SK-N-SH treated with all-trans-retinoic acid at 6 μM for 48 hours (cell line): ENCODE results near the gene LYPLA2.

Source experiments
- BACH2 ChIP-seq: fragments of 250-450 bp; sonication (Bioruptor Pico); IDR thresholded peaks from 2 replicates; pipeline ENCODE4 v1.9.0; 2021; ENCODE audit warnings: mild to moderate bottlenecking, borderline replicate concordance
- ISL1 ChIP-seq: fragments of 250-450 bp; sonication (Bioruptor Pico); IDR thresholded peaks from 2 replicates; pipeline ENCODE4 v2.1.2; 2022; ENCODE audit warnings: mild to moderate bottlenecking, moderate library complexity
- OSR1 ChIP-seq: fragments of 250-450 bp; sonication (Bioruptor Pico); IDR thresholded peaks from 2 replicates; pipeline ENCODE4 v1.8.0; 2022; ENCODE audit warnings: moderate library complexity, mild to moderate bottlenecking, inconsistent platforms
- PPARA ChIP-seq: fragments of 250-450 bp; sonication (Bioruptor Pico); IDR thresholded peaks from 2 replicates; pipeline ENCODE4 v1.5.0; 2020; ENCODE audit warnings: mild to moderate bottlenecking, borderline replicate concordance
- RARB ChIP-seq: fragments of 250-450 bp; sonication (Bioruptor Pico); IDR thresholded peaks from 2 replicates; pipeline ENCODE4 v1.8.0; 2021; ENCODE audit warnings: mild to moderate bottlenecking, moderate library complexity
- SNAI2 ChIP-seq: fragments of 250-450 bp; sonication (Bioruptor Pico); IDR thresholded peaks from 2 replicates; pipeline ENCODE4 v1.5.0; 2020; ENCODE audit warnings: mild to moderate bottlenecking, moderate library complexity
- ZC3H10 ChIP-seq: fragments of 250-450 bp; sonication (Bioruptor Pico); IDR thresholded peaks from 2 replicates; pipeline ENCODE4 v1.5.1; 2021; ENCODE audit warnings: mild to moderate bottlenecking, moderate library complexity
- ZFP30 ChIP-seq: fragments of 450-650 bp; formaldehyde crosslinking; IDR thresholded peaks from 2 replicates; pipeline ENCODE4 v1.5.0; 2022; ENCODE audit warnings: mild to moderate bottlenecking, moderate library complexity
- ZNF565 ChIP-seq: fragments of 450-650 bp; formaldehyde crosslinking; conservative IDR thresholded peaks from 2 replicates; pipeline ENCODE4 v1.5.0; 2020; ENCODE audit warnings: low read depth, mild to moderate bottlenecking, moderate library complexity
- ZNF70 ChIP-seq: fragments of 450-650 bp; formaldehyde crosslinking; IDR thresholded peaks from 2 replicates; pipeline ENCODE4 v1.5.0; 2020; ENCODE audit warnings: mild to moderate bottlenecking, moderate library complexity
- TF ChIP-seq, protein P1 (sequence below): fragments of 250-450 bp; sonication (Bioruptor Pico); IDR thresholded peaks from 2 replicates; pipeline ENCODE4 v1.8.0; 2020; ENCODE audit warnings: mild to moderate bottlenecking, moderate library complexity, borderline replicate concordance
- TF ChIP-seq, protein P2 (sequence below): fragments of 250-450 bp; sonication (Bioruptor Pico); IDR thresholded peaks from 2 replicates; pipeline ENCODE4 v1.5.1; 2020; ENCODE audit warnings: low read depth, mild to moderate bottlenecking, moderate library complexity
- TF ChIP-seq, protein P3 (sequence below): fragments of 250-450 bp; sonication (Bioruptor Pico); IDR thresholded peaks from 2 replicates; pipeline ENCODE4 v1.5.1; 2021; ENCODE audit warnings: mild to moderate bottlenecking, moderate library complexity
- TF ChIP-seq, protein P4 (sequence below): fragments of 250-450 bp; sonication (Bioruptor Pico); IDR thresholded peaks from 2 replicates; pipeline ENCODE4 v1.5.0; 2020; ENCODE audit warnings: mild to moderate bottlenecking, moderate library complexity

DNA sequence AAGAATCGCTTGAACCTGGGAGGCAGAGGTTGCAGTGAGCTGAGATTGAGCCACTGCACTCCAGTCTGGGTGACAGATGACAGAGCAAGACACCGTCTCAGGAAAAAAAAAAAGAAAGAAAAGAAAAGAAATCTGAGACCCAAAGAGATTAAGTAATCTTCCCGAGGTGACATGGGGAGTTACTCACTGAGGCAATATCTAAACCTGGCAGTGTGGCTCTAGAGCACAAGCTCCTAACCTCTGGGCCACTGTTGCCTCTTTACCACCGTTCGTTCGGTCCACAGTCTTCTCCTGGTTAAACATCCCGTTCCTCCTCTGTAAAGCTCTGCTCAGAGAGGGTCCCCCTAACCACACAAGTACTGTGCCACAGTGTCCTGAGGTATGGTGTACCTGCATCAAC is 32.8 kb downstream of the LYPLA2 start:
- TF ChIP-seq RARB (CRISPR knock-in tag) (no peak), BACH2 (CRISPR knock-in tag) (no peak), OSR1 (CRISPR knock-in tag) (no peak), PPARA (CRISPR knock-in tag) (no peak), SNAI2 (CRISPR knock-in tag) (no peak), ZFP30 (CRISPR knock-in tag) (no peak), ZNF565 (CRISPR knock-in tag) (no peak), ISL1 (CRISPR knock-in tag) (no peak), ZC3H10 (no peak), ZNF70 (no peak)
- TF ChIP-seq, protein P1, sequence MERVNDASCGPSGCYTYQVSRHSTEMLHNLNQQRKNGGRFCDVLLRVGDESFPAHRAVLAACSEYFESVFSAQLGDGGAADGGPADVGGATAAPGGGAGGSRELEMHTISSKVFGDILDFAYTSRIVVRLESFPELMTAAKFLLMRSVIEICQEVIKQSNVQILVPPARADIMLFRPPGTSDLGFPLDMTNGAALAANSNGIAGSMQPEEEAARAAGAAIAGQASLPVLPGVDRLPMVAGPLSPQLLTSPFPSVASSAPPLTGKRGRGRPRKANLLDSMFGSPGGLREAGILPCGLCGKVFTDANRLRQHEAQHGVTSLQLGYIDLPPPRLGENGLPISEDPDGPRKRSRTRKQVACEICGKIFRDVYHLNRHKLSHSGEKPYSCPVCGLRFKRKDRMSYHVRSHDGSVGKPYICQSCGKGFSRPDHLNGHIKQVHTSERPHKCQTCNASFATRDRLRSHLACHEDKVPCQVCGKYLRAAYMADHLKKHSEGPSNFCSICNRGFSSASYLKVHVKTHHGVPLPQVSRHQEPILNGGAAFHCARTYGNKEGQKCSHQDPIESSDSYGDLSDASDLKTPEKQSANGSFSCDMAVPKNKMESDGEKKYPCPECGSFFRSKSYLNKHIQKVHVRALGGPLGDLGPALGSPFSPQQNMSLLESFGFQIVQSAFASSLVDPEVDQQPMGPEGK (CRISPR knock-in tag), result no peak
- TF ChIP-seq, protein P2, sequence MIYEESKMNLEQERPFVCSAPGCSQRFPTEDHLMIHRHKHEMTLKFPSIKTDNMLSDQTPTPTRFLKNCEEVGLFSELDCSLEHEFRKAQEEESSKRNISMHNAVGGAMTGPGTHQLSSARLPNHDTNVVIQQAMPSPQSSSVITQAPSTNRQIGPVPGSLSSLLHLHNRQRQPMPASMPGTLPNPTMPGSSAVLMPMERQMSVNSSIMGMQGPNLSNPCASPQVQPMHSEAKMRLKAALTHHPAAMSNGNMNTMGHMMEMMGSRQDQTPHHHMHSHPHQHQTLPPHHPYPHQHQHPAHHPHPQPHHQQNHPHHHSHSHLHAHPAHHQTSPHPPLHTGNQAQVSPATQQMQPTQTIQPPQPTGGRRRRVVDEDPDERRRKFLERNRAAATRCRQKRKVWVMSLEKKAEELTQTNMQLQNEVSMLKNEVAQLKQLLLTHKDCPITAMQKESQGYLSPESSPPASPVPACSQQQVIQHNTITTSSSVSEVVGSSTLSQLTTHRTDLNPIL (CRISPR knock-in tag), result no peak
- TF ChIP-seq, protein P3, sequence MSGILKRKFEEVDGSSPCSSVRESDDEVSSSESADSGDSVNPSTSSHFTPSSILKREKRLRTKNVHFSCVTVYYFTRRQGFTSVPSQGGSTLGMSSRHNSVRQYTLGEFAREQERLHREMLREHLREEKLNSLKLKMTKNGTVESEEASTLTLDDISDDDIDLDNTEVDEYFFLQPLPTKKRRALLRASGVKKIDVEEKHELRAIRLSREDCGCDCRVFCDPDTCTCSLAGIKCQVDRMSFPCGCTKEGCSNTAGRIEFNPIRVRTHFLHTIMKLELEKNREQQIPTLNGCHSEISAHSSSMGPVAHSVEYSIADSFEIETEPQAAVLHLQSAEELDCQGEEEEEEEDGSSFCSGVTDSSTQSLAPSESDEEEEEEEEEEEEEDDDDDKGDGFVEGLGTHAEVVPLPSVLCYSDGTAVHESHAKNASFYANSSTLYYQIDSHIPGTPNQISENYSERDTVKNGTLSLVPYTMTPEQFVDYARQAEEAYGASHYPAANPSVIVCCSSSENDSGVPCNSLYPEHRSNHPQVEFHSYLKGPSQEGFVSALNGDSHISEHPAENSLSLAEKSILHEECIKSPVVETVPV (CRISPR knock-in tag), result no peak
- TF ChIP-seq, protein P4, sequence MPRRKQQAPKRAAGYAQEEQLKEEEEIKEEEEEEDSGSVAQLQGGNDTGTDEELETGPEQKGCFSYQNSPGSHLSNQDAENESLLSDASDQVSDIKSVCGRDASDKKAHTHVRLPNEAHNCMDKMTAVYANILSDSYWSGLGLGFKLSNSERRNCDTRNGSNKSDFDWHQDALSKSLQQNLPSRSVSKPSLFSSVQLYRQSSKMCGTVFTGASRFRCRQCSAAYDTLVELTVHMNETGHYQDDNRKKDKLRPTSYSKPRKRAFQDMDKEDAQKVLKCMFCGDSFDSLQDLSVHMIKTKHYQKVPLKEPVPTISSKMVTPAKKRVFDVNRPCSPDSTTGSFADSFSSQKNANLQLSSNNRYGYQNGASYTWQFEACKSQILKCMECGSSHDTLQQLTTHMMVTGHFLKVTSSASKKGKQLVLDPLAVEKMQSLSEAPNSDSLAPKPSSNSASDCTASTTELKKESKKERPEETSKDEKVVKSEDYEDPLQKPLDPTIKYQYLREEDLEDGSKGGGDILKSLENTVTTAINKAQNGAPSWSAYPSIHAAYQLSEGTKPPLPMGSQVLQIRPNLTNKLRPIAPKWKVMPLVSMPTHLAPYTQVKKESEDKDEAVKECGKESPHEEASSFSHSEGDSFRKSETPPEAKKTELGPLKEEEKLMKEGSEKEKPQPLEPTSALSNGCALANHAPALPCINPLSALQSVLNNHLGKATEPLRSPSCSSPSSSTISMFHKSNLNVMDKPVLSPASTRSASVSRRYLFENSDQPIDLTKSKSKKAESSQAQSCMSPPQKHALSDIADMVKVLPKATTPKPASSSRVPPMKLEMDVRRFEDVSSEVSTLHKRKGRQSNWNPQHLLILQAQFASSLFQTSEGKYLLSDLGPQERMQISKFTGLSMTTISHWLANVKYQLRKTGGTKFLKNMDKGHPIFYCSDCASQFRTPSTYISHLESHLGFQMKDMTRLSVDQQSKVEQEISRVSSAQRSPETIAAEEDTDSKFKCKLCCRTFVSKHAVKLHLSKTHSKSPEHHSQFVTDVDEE (CRISPR knock-in tag), result no peak
